ENCODE data around the gene HOATZ. TPM values are rescaled to one million over a fixed set of nuclear protein-coding genes. Genes with fewer than 3 reads are reported as not detected.

Gene HOATZ
- total RNA-seq, 1 experiment from 2014 or later: not detected

GRCh38 chr11:111549196-111549868 lies 34.8 kb downstream of the HOATZ start:
- no peak for DNase-seq (ENCODE audit: low read depth)

- DNase-seq (ENCODE audit: low read depth): no peak
These were observed 35.3 kb downstream of the HOATZ start for GRCh38 chr11:111549869-111550203.

DNA sequence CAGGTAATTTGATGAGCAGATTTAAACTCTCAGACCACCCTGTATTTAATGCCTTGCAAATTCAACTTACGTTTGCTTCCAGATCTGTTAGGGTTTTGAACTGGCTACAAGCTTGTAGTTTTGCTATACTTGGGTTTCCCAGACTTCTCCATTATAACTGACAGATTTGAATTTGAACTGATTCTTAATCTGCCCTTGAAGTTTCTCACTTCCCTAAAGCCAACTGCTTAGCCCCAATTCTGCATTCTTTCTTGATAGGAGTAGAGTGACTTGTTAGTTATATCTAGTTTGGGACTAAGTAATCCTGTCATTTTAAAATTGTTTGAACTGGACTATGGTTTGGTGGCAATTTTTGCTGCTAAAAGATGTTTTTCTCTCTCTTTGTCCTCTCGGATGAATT lies 35.7 kb downstream of the HOATZ start:
- no peak for DNase-seq (ENCODE audit: low read depth)

- peak; percentile 74 for DNase-seq (ENCODE audit: low read depth)
These were observed 40.0 kb downstream of the HOATZ start for GRCh38 chr11:111554532-111554931.

- peak; percentile 91 for DNase-seq (ENCODE audit: low read depth)
These were observed 40.7 kb downstream of the HOATZ start for GRCh38 chr11:111555255-111555654.

- peak; percentile 99 for DNase-seq (ENCODE audit: low read depth)
These were observed 43.0 kb downstream of the HOATZ start for GRCh38 chr11:111557425-111558111.

DNA sequence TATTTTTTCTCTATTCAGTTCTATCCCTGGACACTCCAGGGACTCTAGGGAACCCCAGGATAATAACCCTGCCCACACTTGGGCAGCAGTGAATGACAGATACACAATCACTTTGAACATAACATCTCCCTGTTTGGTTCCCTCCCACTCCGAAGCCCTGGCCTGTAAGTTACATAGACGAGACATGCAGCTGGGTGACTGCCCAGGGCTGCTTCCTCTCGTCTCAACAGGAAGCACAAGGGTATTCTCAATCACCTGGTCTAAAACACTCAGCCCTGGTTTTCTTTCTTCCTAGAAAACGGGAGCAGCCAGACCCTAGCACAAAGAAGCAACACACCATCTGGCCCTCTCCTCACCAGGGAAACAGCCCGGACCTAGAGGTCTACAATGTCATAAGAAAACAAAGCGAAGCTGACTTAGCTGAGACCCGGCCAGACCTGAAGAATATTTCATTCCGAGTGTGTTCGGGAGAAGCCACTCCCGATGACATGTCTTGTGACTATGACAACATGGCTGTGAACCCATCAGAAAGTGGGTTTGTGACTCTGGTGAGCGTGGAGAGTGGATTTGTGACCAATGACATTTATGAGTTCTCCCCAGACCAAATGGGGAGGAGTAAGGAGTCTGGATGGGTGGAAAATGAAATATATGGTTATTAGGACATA lies 45.4 kb downstream of the HOATZ start:
- DNase-seq (ENCODE audit: low read depth): no peak

GRCh38 chr11:111560800-111561199 lies 46.2 kb downstream of the HOATZ start:
- no peak for DNase-seq (ENCODE audit: low read depth)

DNA sequence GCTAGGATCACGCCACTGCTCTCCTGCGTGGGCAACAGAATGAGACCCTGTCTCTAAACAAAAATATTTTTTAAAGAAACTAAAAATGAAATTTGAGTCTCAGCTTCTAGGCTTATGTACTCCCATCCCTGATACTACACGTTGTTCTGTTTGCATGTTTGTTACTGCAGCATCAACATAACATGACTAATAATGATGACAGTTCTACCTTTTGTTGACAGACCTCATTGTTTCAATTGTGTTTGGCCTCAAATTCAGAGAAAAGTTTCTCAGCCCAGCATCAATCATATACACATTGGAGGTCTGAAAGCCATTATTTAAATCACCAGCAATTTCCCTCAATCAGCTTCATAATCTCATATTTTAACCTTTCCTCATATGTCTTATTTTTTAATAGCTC lies 46.7 kb downstream of the HOATZ start:
- no peak for DNase-seq (ENCODE audit: low read depth)

GRCh38 chr11:111561791-111562325 lies 47.3 kb downstream of the HOATZ start:
- DNase-seq (ENCODE audit: low read depth): peak; percentile 91

DNA sequence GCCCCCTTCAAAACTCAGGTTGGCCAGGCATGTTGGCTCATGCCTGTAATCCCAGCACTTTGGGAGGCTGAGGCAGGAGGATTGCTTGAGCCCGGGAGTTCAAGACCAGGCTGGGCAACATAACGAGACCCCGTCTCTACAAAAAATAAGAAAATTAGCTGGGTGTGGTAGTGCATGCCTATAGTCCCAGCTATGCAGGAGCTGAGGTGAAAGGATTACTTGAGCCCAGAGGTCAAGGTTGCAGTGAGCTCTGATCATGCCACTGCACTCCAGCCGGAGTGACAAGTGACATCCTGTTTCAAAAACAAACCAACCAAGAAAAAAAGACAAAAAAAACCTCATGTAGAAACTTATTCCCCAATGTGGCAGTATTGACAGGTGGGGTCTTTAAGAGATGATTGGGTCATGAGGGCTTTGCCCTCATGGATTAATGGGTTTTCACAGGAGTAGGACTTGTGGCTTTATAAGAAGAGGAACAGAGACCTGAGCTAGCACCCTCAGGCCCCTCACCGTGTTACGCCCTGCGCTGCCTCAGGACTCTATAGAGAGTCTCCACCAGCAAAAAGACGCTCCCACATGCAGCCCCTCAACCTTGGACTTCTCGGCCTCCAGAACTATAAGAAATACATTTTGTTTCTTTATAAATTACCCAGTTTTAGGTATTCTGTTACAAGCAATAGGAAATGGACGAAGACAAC lies 48.3 kb downstream of the HOATZ start:
- no peak for DNase-seq (ENCODE audit: low read depth)

- DNase-seq (ENCODE audit: low read depth): peak; percentile 69
These were observed 50.6 kb downstream of the HOATZ start for GRCh38 chr11:111565114-111565720.

- DNase-seq (ENCODE audit: low read depth): no peak
These were observed 51.7 kb downstream of the HOATZ start for GRCh38 chr11:111566324-111566723.

- no peak for DNase-seq (ENCODE audit: low read depth)
These were observed 54.9 kb downstream of the HOATZ start for GRCh38 chr11:111569476-111569875.

DNA sequence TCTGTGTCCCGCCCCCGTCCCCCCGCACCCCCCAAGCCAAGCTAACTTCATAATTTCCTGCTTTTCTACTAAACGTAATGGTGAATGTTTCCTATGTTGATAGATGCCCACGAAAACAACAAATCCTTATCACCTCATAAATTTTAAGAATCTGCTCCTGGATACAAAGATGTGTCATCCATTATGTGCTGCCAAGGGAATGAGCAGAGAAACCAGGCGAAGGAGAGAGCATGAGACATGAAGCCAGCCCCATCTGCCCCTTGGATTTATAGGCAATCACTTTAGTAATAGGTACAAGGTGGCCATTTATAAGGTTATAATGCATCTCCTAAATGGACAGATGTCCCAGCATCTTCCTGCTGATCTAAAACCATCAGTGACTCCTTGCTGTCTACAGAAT lies 56.2 kb downstream of the HOATZ start:
- peak; percentile 32 for DNase-seq (ENCODE audit: low read depth)

DNA sequence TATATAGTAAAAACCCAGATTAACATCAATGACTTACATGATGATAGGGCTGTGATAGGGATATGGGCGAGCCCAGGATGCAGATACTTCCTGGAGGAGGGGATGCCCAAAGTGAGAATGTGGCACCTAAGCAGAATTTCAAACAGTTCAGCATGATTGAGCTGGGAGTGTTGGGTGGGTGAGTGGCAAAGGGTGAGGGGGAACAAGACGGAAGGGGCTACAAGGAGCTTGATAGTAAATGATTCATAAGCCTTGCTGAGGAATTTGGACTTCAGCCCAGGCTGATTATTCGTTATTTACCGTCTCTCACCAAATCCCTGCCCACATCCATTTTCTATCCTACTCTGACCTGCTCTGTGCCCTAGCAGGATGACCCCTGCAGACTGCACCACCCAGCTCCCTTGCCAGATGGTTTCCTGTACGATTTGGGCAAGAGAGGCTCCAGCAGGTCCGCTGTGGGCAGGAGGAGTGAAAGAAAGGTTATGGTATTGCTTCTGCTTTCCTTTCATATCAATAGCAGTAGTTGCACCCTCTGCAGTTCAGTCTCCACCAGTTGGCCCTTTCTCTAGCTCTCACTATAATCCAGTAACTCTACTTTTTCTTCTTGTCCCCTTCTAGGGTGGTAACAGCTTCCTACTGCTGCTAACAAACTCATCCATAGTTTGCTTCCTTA lies 57.4 kb downstream of the HOATZ start:
- DNase-seq (ENCODE audit: low read depth): peak; percentile 28

DNA sequence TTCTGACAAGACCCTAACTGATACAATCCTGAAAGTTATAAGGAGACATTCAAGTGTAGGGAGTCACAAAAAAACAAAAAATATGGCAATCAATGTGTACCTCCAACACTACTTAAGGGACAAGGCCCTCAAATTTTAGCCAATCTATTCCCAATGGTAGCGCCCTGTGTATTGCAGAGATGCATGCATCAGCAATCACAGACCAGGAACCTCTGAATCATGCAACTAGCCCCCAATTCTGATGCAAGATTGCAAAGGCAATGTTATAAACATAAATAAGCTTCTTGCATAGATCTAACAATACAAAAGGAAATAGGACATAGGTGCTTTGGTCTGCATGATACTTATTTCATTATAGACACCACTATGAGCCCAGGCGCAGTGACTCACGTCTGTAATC lies 58.0 kb downstream of the HOATZ start:
- DNase-seq (ENCODE audit: low read depth): no peak

- no peak for DNase-seq (ENCODE audit: low read depth)
These were observed 59.3 kb downstream of the HOATZ start for GRCh38 chr11:111573821-111574249.

GRCh38 chr11:111574373-111575225 lies 60.0 kb downstream of the HOATZ start:
- DNase-seq (ENCODE audit: low read depth): no peak

DNA sequence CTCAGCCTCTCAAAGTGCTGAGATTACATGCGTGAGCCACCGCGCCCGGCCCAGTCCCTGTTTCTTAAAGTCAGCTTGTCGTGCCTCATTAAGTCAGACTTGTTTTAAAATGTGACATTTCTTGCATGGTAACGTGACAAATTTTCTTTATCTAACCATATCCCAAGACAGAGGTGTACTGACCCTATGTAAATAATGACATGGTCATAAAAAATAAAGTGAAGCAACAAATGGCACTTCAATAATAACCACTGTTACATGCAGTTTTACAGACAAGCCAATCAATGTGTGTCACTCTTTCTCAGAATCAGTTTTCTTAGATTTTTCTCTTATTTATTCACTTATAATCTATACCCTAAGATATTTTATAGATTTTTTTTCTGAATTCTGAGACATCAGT lies 61.2 kb downstream of the HOATZ start:
- DNase-seq (ENCODE audit: low read depth): no peak
